Endothelial cell of umbilical vein (primary cell): Measurements from ENCODE around the gene TMEM82. TPM values are rescaled to one million over a fixed set of nuclear protein-coding genes. Genes with fewer than 3 reads are reported as not detected.

ENCODE experiments used
- BruUV-seq: library from RNA; stranded (reverse); fragments of 400-500 nt; replicated peaks from 2 replicates; lab custom pipeline; 2021; lab: Mats Ljungman, UMichigan
- CTCF ChIA-PET: fragments of 300-600, 350-600 bp; sonication (Branson Sonifier 250); formaldehyde crosslinking; loops from one replicate; lab custom pipeline; 2021; ENCODE audit warnings: antibody characterized with exemption, inconsistent platforms; lab: Charles Lee
- POLR2A ChIA-PET: fragments of 300-600, 350-600 bp; sonication (Branson Sonifier 250); formaldehyde crosslinking; loops from one replicate; lab custom pipeline; 2021; ENCODE audit warnings: antibody characterized with exemption, inconsistent platforms; lab: Charles Lee
- DNase-seq: peaks from one replicate; pipeline ENCODE4 v3.0.0-alpha.2; 2011; ENCODE audit warnings: low read depth, low spot score
- FAIRE-seq: peaks from 2 replicates; lab custom pipeline; 2011; peaks lifted over from hg19 to GRCh38; lab: Jason Lieb, UNC
- H2AFZ ChIP-seq: 2 replicates; pipeline ENCODE4 v1.6.0; 2012; ENCODE audit warnings: low read depth, low read length, control low read depth, inconsistent platforms
- H3K27ac ChIP-seq: 2 replicates; pipeline ENCODE4 v1.5.1; 2011; ENCODE audit warnings: low read depth, mild to moderate bottlenecking, control low read depth, low read length, moderate library complexity; ENCODE audit not compliant: insufficient read depth
- H3K27me3 ChIP-seq, 2 experiments: 2 replicates each; pipeline versions ENCODE4 v1.6.0 to v1.6.1; 2011; ENCODE audit warnings: low read length in 2 of 2, mixed read lengths in 1 of 2; ENCODE audit not compliant: control insufficient read depth in 2 of 2, insufficient read depth in 2 of 2
- H3K36me3 ChIP-seq, 2 experiments: 2 replicates in 1 of 2; 3 replicates in 1 of 2; pipeline ENCODE4 v1.5.1; 2011; ENCODE audit warnings: low read length in 2 of 2, mild to moderate bottlenecking in 1 of 2, moderate library complexity in 1 of 2; ENCODE audit not compliant: control insufficient read depth in 2 of 2, insufficient read depth in 2 of 2; ENCODE audit errors: extremely low read depth in 1 of 2
- H3K4me1 ChIP-seq: 3 replicates; pipeline ENCODE4 v1.5.1; 2011; ENCODE audit warnings: mild to moderate bottlenecking, low read length; ENCODE audit not compliant: control insufficient read depth, insufficient read depth; ENCODE audit errors: extremely low read depth
- H3K4me2 ChIP-seq: 2 replicates; pipeline ENCODE4 v1.6.1; 2011; ENCODE audit warnings: low read length, control low read depth, mixed read lengths; ENCODE audit not compliant: insufficient read depth
- H3K4me3 ChIP-seq, 3 experiments: fragments of 200-600 bp in 1 of 3; sonication (generic), shearing (Covaris generic) in 1 of 3; replicated peaks in 1 of 3; 2 replicates each; pipeline ENCODE4 v1.5.1; 2011 to 2016; ENCODE audit warnings: control low read depth in 3 of 3, low read length in 3 of 3, mild to moderate bottlenecking in 2 of 3, inconsistent platforms in 1 of 3, low read depth in 1 of 3, moderate library complexity in 1 of 3; ENCODE audit not compliant: insufficient read depth in 1 of 3
- H3K79me2 ChIP-seq: 2 replicates; pipeline ENCODE4 v1.6.0; 2012; ENCODE audit warnings: low read length, inconsistent platforms; ENCODE audit not compliant: control insufficient read depth, insufficient read depth
- H3K9ac ChIP-seq: replicated peaks from 2 replicates; pipeline ENCODE3; 2011; ENCODE audit warnings: low read length, control low read depth; ENCODE audit not compliant: insufficient read depth; ENCODE audit errors: extremely low read depth
- H3K9me1 ChIP-seq: replicated peaks from 3 replicates; pipeline ENCODE4 v1.6.0; 2011; ENCODE audit warnings: mild to moderate bottlenecking, low read length; ENCODE audit not compliant: control insufficient read depth, insufficient read depth; ENCODE audit errors: extremely low read depth
- H3K9me3 ChIP-seq: replicated peaks from 2 replicates; pipeline ENCODE4 v1.5.1; 2012; ENCODE audit warnings: low read length, inconsistent platforms; ENCODE audit not compliant: control insufficient read depth, insufficient read depth
- H4K20me1 ChIP-seq: replicated peaks from 2 replicates; pipeline ENCODE3; 2011; ENCODE audit warnings: mild to moderate bottlenecking, low read length; ENCODE audit not compliant: control insufficient read depth, insufficient read depth; ENCODE audit errors: extremely low read depth
- EZH2 ChIP-seq: IDR thresholded peaks from 2 replicates; pipeline ENCODE4 v1.6.1; 2012; ENCODE audit warnings: borderline replicate concordance, low read depth, mild to moderate bottlenecking, moderate library complexity, low read length, inconsistent platforms; ENCODE audit not compliant: severe bottlenecking
- FOS ChIP-seq: IDR thresholded peaks from 2 replicates; pipeline ENCODE4 v1.6.1; 2011; ENCODE audit warnings: mild to moderate bottlenecking, low read length, moderate library complexity, borderline replicate concordance; ENCODE audit not compliant: insufficient read depth
- GATA2 ChIP-seq: IDR thresholded peaks from 2 replicates; pipeline ENCODE4 v1.7.0; 2011; ENCODE audit warnings: low read depth, mild to moderate bottlenecking, moderate library complexity, mixed read lengths, low read length; ENCODE audit not compliant: insufficient read length, insufficient read depth
- JUN ChIP-seq: IDR thresholded peaks from 2 replicates; pipeline ENCODE4 v1.6.1; 2011; ENCODE audit warnings: borderline replicate concordance, low read depth; ENCODE audit not compliant: insufficient read length, insufficient read depth
- MAX ChIP-seq: IDR thresholded peaks from 2 replicates; pipeline ENCODE4 v1.6.1; 2011; ENCODE audit not compliant: insufficient read depth, insufficient read length
- MYC ChIP-seq: IDR thresholded peaks from one replicate; pipeline ENCODE4 v1.6.1; 2011; ENCODE audit warnings: mild to moderate bottlenecking, low read depth, low read length
- POLR2A ChIP-seq: IDR thresholded peaks from 2 replicates; pipeline ENCODE4 v1.6.1; 2012; ENCODE audit warnings: low read depth, mild to moderate bottlenecking, control low read depth, low read length
- POLR2AphosphoS5 ChIP-seq: IDR thresholded peaks from 2 replicates; pipeline ENCODE4 v1.6.1; 2012; ENCODE audit warnings: low read depth, mild to moderate bottlenecking, control low read depth, low read length, moderate library complexity; ENCODE audit not compliant: insufficient read depth
- dilution Hi-C: fragments of 300-500 bp; cut with MboI; formaldehyde crosslinking; loops from one replicate; pipeline ENCODE4 v1.15.0; 2019; ENCODE audit warnings: low sequenced_read_pairs; ENCODE audit not compliant: extremely low pct_ligation_motif_present
- intact Hi-C: fragments of 100-400 bp; cut with micrococcal nuclease; formaldehyde crosslinking; loops from one replicate; pipeline ENCODE4 v1.10.0; 2022
- polyA plus RNA-seq, 4 experiments: library from polyadenylated mRNA; depleted of rRNA in 3 of 4; stranded (reverse) in 3 of 4; unstranded in 1 of 4; fragments of >200 nt; gene quantifications; 2 replicates each; pipeline versions ENCODE4 v1.2.1 to v1.2.3, GENCODE V29; 2011 to 2012; ENCODE audit warnings: missing spikeins in 1 of 4
- total RNA-seq: library from RNA; stranded (reverse); gene quantifications from 2 replicates; pipeline ENCODE4 v1.2.3, GENCODE V29; 2021
- TF ChIP-seq, protein P1 (sequence below), 2 donors: IDR thresholded peaks; 1 replicate in 1 of 2; 2 replicates in 1 of 2; pipeline ENCODE4 v1.5.1; 2011; ENCODE audit warnings: low read length in 2 of 2, mild to moderate bottlenecking in 2 of 2, moderate library complexity in 2 of 2, control low read depth in 1 of 2, inconsistent platforms in 1 of 2, low read depth in 1 of 2; ENCODE audit not compliant: insufficient read depth in 1 of 2; ENCODE audit errors: extremely low read depth in 1 of 2

TMEM82 gene
- total and polyA plus RNA-seq, 2 donors (not counting 3 experiments of a cell fraction or from before 2014, with no cell fraction given), result not detected

DNA sequence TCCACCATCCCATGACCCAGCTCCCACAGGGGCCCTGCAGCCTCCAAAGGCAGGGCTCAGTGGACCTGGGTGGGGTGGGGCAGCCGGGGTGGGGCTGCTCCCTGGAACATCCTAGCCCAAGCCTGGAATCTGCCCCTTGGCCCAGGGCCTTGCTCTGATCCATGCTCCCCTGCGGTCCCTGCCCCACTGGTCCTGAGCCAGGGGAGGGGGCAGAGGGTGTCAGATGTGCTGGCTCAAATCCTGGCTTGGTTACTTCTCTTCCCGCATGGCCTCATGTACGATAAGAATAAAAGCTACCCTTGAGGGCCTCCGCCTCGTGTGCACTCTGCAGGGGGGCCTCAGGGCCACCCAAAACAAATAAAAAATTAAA is 5.4 kb upstream of the TMEM82 start:
- Histone ChIP-seq H3K4me3 (no peak overlapping the region), H2AFZ (no peak overlapping the region), H3K27ac (no peak overlapping the region), H3K9me1 (no peaks in the 10 kb centered on the region), H3K79me2 (no peaks in the 10 kb centered on the region), H3K27me3 (no peaks in the 10 kb centered on the region), H3K9ac (no peak overlapping the region), H3K9me3 (no peaks in the 10 kb centered on the region), H3K4me1 (no peaks in the 10 kb centered on the region), H4K20me1 (no peaks in the 10 kb centered on the region), H3K36me3 (peaks cover 0 to 20% of the 10 kb centered on the region in 2 experiments), H3K4me2 (no peak overlapping the region)
- TF ChIP-seq EZH2 (no peak), GATA2 (no peak), JUN (no peak), MYC (no peak), POLR2AphosphoS5 (no peak), MAX (no peak), FOS (no peak), POLR2A (no peak)
- TF ChIP-seq, protein P1, sequence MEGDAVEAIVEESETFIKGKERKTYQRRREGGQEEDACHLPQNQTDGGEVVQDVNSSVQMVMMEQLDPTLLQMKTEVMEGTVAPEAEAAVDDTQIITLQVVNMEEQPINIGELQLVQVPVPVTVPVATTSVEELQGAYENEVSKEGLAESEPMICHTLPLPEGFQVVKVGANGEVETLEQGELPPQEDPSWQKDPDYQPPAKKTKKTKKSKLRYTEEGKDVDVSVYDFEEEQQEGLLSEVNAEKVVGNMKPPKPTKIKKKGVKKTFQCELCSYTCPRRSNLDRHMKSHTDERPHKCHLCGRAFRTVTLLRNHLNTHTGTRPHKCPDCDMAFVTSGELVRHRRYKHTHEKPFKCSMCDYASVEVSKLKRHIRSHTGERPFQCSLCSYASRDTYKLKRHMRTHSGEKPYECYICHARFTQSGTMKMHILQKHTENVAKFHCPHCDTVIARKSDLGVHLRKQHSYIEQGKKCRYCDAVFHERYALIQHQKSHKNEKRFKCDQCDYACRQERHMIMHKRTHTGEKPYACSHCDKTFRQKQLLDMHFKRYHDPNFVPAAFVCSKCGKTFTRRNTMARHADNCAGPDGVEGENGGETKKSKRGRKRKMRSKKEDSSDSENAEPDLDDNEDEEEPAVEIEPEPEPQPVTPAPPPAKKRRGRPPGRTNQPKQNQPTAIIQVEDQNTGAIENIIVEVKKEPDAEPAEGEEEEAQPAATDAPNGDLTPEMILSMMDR (IDR thresholded peaks at IDR 0.05; ENCODE audit: extremely low read depth in 1 of 2, insufficient read depth in 1 of 2, low read depth in 1 of 2, low read length in 2 of 2), result no peak
- FAIRE-seq, result no peak
- dilution Hi-C loops, result no loop called here
- no peak for DNase-seq
- intact Hi-C loops, result no loop called here
- BruUV-seq, result no TSS peak
- POLR2A ChIA-PET, result interaction anchor here (1.2 kb wide), 1 partner anchor 23 kb away, joined by 8 read pairs; no protein-coding TSS in a partner anchor
- CTCF ChIA-PET, result interaction anchor here (0.5 to 1.6 kb wide), 4 partner anchors 9 to 46 kb away, joined by 3 read pairs; no protein-coding TSS in a partner anchor
